Skeletal muscle satellite cell (primary cell): ENCODE measurements around the gene DCAF11.

Source experiments
- H3K27me3 ChIP-seq: 2 replicates; pipeline ENCODE4 v1.7.0; 2013; ENCODE audit warnings: low read length; ENCODE audit not compliant: control insufficient read depth, insufficient read depth
- H3K36me3 ChIP-seq: 2 replicates; pipeline ENCODE4 v1.7.0; 2013; ENCODE audit warnings: mild to moderate bottlenecking, control low read depth, low read length; ENCODE audit not compliant: insufficient read depth
- H3K4me1 ChIP-seq: 2 replicates; pipeline ENCODE4 v1.7.0; 2013; ENCODE audit warnings: low read length; ENCODE audit not compliant: control insufficient read depth, insufficient read depth
- H3K4me2 ChIP-seq: 2 replicates; pipeline ENCODE4 v1.7.0; 2013; ENCODE audit warnings: mild to moderate bottlenecking, low read length
- H3K4me3 ChIP-seq: 2 replicates; pipeline ENCODE4 v1.7.0; 2013; ENCODE audit warnings: low read length
- H3K9ac ChIP-seq: 2 replicates; pipeline ENCODE4 v1.7.0; 2013; ENCODE audit warnings: mild to moderate bottlenecking, low read depth, low read length, moderate library complexity
- H3K9me3 ChIP-seq: replicated peaks from 2 replicates; pipeline ENCODE4 v1.7.0; 2013; ENCODE audit warnings: mild to moderate bottlenecking, control low read depth, low read length

Gene DCAF11

GRCh38 chr14:24071836-24072430, 42.6 kb upstream of the DCAF11 start:
- Histone ChIP-seq H3K4me2 (no peak overlapping the region), H3K4me3 (no peak overlapping the region), H3K27me3 (peaks cover 75% of the 10 kb centered on the region), H3K9ac (no peak overlapping the region), H3K36me3 (no peaks in the 10 kb centered on the region), H3K9me3 (no peaks in the 10 kb centered on the region), H3K4me1 (no peaks in the 10 kb centered on the region)

- peaks cover 72% of the 10 kb centered on the region for H3K27me3 ChIP-seq
- H3K4me2 ChIP-seq: no peak overlapping the region
Observed at GRCh38 chr14:24072436-24072835, 42.1 kb upstream of the DCAF11 start.

GRCh38 chr14:24072881-24073877, 41.4 kb upstream of the DCAF11 start:
- Histone ChIP-seq H3K4me2 (no peak overlapping the region), H3K9ac (no peak overlapping the region), H3K9me3 (no peaks in the 10 kb centered on the region), H3K27me3 (peaks cover 73% of the 10 kb centered on the region), H3K4me3 (no peak overlapping the region), H3K36me3 (no peaks in the 10 kb centered on the region), H3K4me1 (no peaks in the 10 kb centered on the region)

More at GRCh38 chr14:24072436-24072835, 42.1 kb upstream of the DCAF11 start:
- Histone ChIP-seq H3K36me3 (no peaks in the 10 kb centered on the region), H3K4me1 (no peaks in the 10 kb centered on the region), H3K9me3 (no peaks in the 10 kb centered on the region), H3K9ac (no peak overlapping the region), H3K4me3 (no peak overlapping the region)

GRCh38 chr14:24074625-24075484, 39.7 kb upstream of the DCAF11 start:
- H3K9ac ChIP-seq: no peak overlapping the region
- no peaks in the 10 kb centered on the region for H3K36me3 ChIP-seq
- no peak overlapping the region for H3K4me3 ChIP-seq
- H3K4me2 ChIP-seq: no peak overlapping the region
- peaks cover 82% of the 10 kb centered on the region for H3K27me3 ChIP-seq
- no peaks in the 10 kb centered on the region for H3K4me1 ChIP-seq
- H3K9me3 ChIP-seq: no peaks in the 10 kb centered on the region

GRCh38 chr14:24075485-24076301, 38.9 kb upstream of the DCAF11 start:
- H3K4me2 ChIP-seq: no peak overlapping the region
- peaks cover under 1% of the 10 kb centered on the region for H3K4me1 ChIP-seq
- H3K4me3 ChIP-seq: no peak overlapping the region
- H3K27me3 ChIP-seq: peaks cover 82% of the 10 kb centered on the region
- no peaks in the 10 kb centered on the region for H3K36me3 ChIP-seq
- H3K9me3 ChIP-seq: no peaks in the 10 kb centered on the region
- no peak overlapping the region for H3K9ac ChIP-seq

GRCh38 chr14:24076302-24076601, 38.3 kb upstream of the DCAF11 start:
- Histone ChIP-seq H3K4me2 (no peak overlapping the region), H3K9ac (no peak overlapping the region), H3K27me3 (peaks cover 84% of the 10 kb centered on the region), H3K4me1 (peaks cover 6% of the 10 kb centered on the region), H3K9me3 (no peaks in the 10 kb centered on the region), H3K4me3 (no peak overlapping the region), H3K36me3 (no peaks in the 10 kb centered on the region)

GRCh38 chr14:24077086-24077485, 37.5 kb upstream of the DCAF11 start:
- Histone ChIP-seq H3K4me3 (no peak overlapping the region), H3K36me3 (no peaks in the 10 kb centered on the region), H3K4me1 (peaks cover 9% of the 10 kb centered on the region), H3K9me3 (no peaks in the 10 kb centered on the region), H3K4me2 (no peak overlapping the region), H3K9ac (no peak overlapping the region), H3K27me3 (peaks cover 85% of the 10 kb centered on the region)

- no peak overlapping the region for H3K4me2 ChIP-seq
- H3K27me3 ChIP-seq: peaks cover 85% of the 10 kb centered on the region
- H3K9me3 ChIP-seq: no peaks in the 10 kb centered on the region
- H3K36me3 ChIP-seq: no peaks in the 10 kb centered on the region
- peaks cover 9% of the 10 kb centered on the region for H3K4me1 ChIP-seq
- H3K9ac ChIP-seq: no peak overlapping the region
- H3K4me3 ChIP-seq: no peak overlapping the region
Observed at GRCh38 chr14:24078146-24078545, 36.4 kb upstream of the DCAF11 start.

GRCh38 chr14:24079491-24080141, 35.0 kb upstream of the DCAF11 start:
- Histone ChIP-seq H3K27me3 (peaks cover 89% of the 10 kb centered on the region), H3K9me3 (no peaks in the 10 kb centered on the region), H3K36me3 (no peaks in the 10 kb centered on the region), H3K4me2 (no peak overlapping the region), H3K4me3 (no peak overlapping the region), H3K4me1 (peaks cover 9% of the 10 kb centered on the region), H3K9ac (no peak overlapping the region)

- no peaks in the 10 kb centered on the region for H3K36me3 ChIP-seq
- peaks cover 9% of the 10 kb centered on the region for H3K4me1 ChIP-seq
- H3K4me3 ChIP-seq: no peak overlapping the region
- H3K9ac ChIP-seq: no peak overlapping the region
- no peaks in the 10 kb centered on the region for H3K9me3 ChIP-seq
- peaks cover 86% of the 10 kb centered on the region for H3K27me3 ChIP-seq
- H3K4me2 ChIP-seq: no peak overlapping the region
Observed at GRCh38 chr14:24080142-24080530, 34.4 kb upstream of the DCAF11 start.
